ENCODE data around the gene TARBP1. TPM values are rescaled to one million over a fixed set of nuclear protein-coding genes. Genes with fewer than 3 reads are reported as not detected.

TARBP1 gene
- total and polyA plus RNA-seq, 2 of the 8 experiments (the other 6 are each of a cell fraction or from before 2014, with no cell fraction given): 21.9 to 32.3 TPM

GRCh38 chr1:234476172-234476571 is 2.8 kb downstream of the TARBP1 start:
- no peak overlapping the region for H3K14ac ChIP-seq (ENCODE audit: insufficient read length)
- FAIRE-seq (no peak), DNase-seq (ENCODE audit: low read depth in 1 of 2, low spot score in 2 of 2) (no peak)
- H4K8ac ChIP-seq (ENCODE audit: extremely low read depth, insufficient read depth, low read length): no peak overlapping the region
- no peak overlapping the region for H3K9ac ChIP-seq (replicated peaks in 1 of 4; ENCODE audit: extremely low read depth in 1 of 4, low read depth in 3 of 4, low read length in 3 of 4)
- H3K9me3 ChIP-seq (ENCODE audit: insufficient read depth in 2 of 2, low read depth in 1 of 2, low read length in 1 of 2): no peaks in the 10 kb centered on the region
- no peak overlapping the region for H2BK20ac ChIP-seq (ENCODE audit: low read length)
- H3K4me3 ChIP-seq (ENCODE audit: extremely low read depth in 1 of 4, insufficient read depth in 2 of 4, low read depth in 3 of 4, low read length in 4 of 4): no peak overlapping the region
- no peak overlapping the region for H4K91ac ChIP-seq (replicated peaks; ENCODE audit: insufficient read length, low read length)
- ChIA-PET POLR2A (ENCODE audit: partially characterized antibody) (no interaction called here), CTCF (ENCODE audit: partially characterized antibody) (interaction anchor here (0.6 kb wide), 1 partner anchor 267 kb away, joined by 3 read pairs; no protein-coding TSS in a partner anchor)
- no peaks in the 10 kb centered on the region for H3K27me3 ChIP-seq (replicated peaks in 1 of 4; ENCODE audit: control insufficient read depth in 3 of 4, extremely low read depth in 1 of 4, insufficient read depth in 3 of 4, low read length in 3 of 4)
- 80% methylated on average over 5 of the region's 5 CpGs; no CpG with 5 or more reads in 1 of the 2 experiments for WGBS, 2 experiments (ENCODE audit: extremely low coverage in 1 of 2, insufficient coverage in 1 of 2, insufficient read length in 1 of 2, insufficient replicate concordance in 2 of 2, low coverage in 1 of 2, low lambda C conversion rate in 2 of 2, missing lambda C conversion rate in 1 of 2)
- no peak overlapping the region for H3K23ac ChIP-seq (ENCODE audit: insufficient read length)
- H2BK120ac ChIP-seq (replicated peaks; ENCODE audit: low read depth, low read length): no peak overlapping the region
- no peak overlapping the region for H2AK5ac ChIP-seq (ENCODE audit: low read depth, low read length)
- H3K18ac ChIP-seq (ENCODE audit: extremely low read depth, low read length): no peak overlapping the region
- no peak overlapping the region for H4K5ac ChIP-seq (ENCODE audit: insufficient read length, low read depth, low read length)
- peaks cover 3 to 17% (median 11%) of the 10 kb centered on the region in 4 experiments for H3K4me1 ChIP-seq (replicated peaks in 1 of 4; ENCODE audit: control insufficient read depth in 3 of 4, insufficient read depth in 4 of 4, low read length in 3 of 4)
- no peak overlapping the region for H3K4ac ChIP-seq (replicated peaks; ENCODE audit: insufficient read length, low read depth, low read length)
- peaks cover 0 to 41% of the 10 kb centered on the region in 2 experiments; a peak in 2 of 4 replicates for H3K79me2 ChIP-seq (ENCODE audit: control insufficient read depth in 1 of 2, insufficient read depth in 2 of 2, low read length in 2 of 2)
- H3K4me2 ChIP-seq (ENCODE audit: insufficient read depth in 1 of 2, low read depth in 2 of 2, low read length in 2 of 2): no peak overlapping the region
- H3K23me2 ChIP-seq (ENCODE audit: low read depth, low read length): peaks cover 6% of the 10 kb centered on the region
- no peak overlapping the region for H3K56ac ChIP-seq (replicated peaks; ENCODE audit: insufficient read length, low read depth, low read length)
- no peaks in the 10 kb centered on the region for H4K20me1 ChIP-seq (replicated peaks in 1 of 2; ENCODE audit: control insufficient read depth in 1 of 2, insufficient read depth in 2 of 2, low read length in 2 of 2)
- no peak overlapping the region for H2AFZ ChIP-seq (ENCODE audit: low read length)
- no peaks in the 10 kb centered on the region for H3K36me3 ChIP-seq (ENCODE audit: control insufficient read depth in 2 of 4, insufficient read depth in 4 of 4, low read length in 3 of 4)
- H2BK15ac ChIP-seq (ENCODE audit: low read length): no peak overlapping the region
- H2BK12ac ChIP-seq (ENCODE audit: low read depth, low read length): no peak overlapping the region
- no peak overlapping the region for H3K27ac ChIP-seq (ENCODE audit: low read depth, low read length)
- no peak overlapping the region for H2BK5ac ChIP-seq (ENCODE audit: low read depth, low read length)
- peaks cover 2% of the 10 kb centered on the region; the same call in 1 of the 2 replicates for H3K79me1 ChIP-seq (ENCODE audit: low read depth, low read length)
- TF ChIP-seq TAF7 (optimal IDR thresholded peaks at IDR 0.05; ENCODE audit: borderline replicate concordance, low read depth, low read length) (no peak), HDAC2 (IDR thresholded peaks at IDR 0.05; ENCODE audit: borderline replicate concordance in 1 of 2, low read depth in 2 of 2, low read length in 2 of 2) (no peak), CBX5 (IDR thresholded peaks at IDR 0.05; ENCODE audit: low read depth, low read length) (no peak), EGR1 (IDR thresholded peaks at IDR 0.05; ENCODE audit: borderline replicate concordance, low read depth, low read length) (no peak), TEAD4 (IDR thresholded peaks at IDR 0.05; ENCODE audit: low read depth, low read length) (no peak), SIRT6 (IDR thresholded peaks at IDR 0.05; ENCODE audit: low read length) (no peak), CTCF (IDR thresholded peaks at IDR 0.05; ENCODE audit: control extremely low read depth in 1 of 3, insufficient read depth in 1 of 3, low read depth in 1 of 3, low read length in 3 of 3) (no peak), SIX5 (IDR thresholded peaks at IDR 0.05; ENCODE audit: low read depth, low read length) (no peak), RBBP5 (IDR thresholded peaks at IDR 0.05; ENCODE audit: borderline replicate concordance, low read depth, low read length) (no peak), MAX (IDR thresholded peaks at IDR 0.05) (no peak), ATF3 (IDR thresholded peaks at IDR 0.05; ENCODE audit: insufficient read depth, low read depth, low read length) (no peak)
